ENCODE results near the gene PCNT.

PCNT gene

GRCh38 chr21:46362946-46363345 lies 39.0 kb downstream of the PCNT start:
- no peak for DNase-seq (ENCODE audit: low read depth in 1 of 2, low spot score in 1 of 2)
- no peak for TF ChIP-seq POLR2AphosphoS5 (IDR thresholded peaks at IDR 0.05; ENCODE audit: low read depth)
- TF ChIP-seq SPI1 (IDR thresholded peaks at IDR 0.05; ENCODE audit: borderline replicate concordance, low read depth): no peak
- TF ChIP-seq GABPA (IDR thresholded peaks at IDR 0.05; ENCODE audit: low read depth): no peak
- no peak for TF ChIP-seq CTCF (IDR thresholded peaks at IDR 0.05; ENCODE audit: insufficient read depth, low read length)
- TF ChIP-seq REST (IDR thresholded peaks at IDR 0.05; ENCODE audit: insufficient replicate concordance, low read depth): no peak
- Histone ChIP-seq H3K27ac (replicated peaks) (no peak overlapping the region), H3K27me3 (ENCODE audit: insufficient read depth, poor library complexity, severe bottlenecking) (no peaks in the 10 kb centered on the region), H3K4me3 (replicated peaks; ENCODE audit: insufficient read depth, low read length) (no peak overlapping the region)

- DNase-seq (ENCODE audit: low read depth in 1 of 2, low spot score in 1 of 2): no peak
- no peaks in the 10 kb centered on the region for H3K27me3 ChIP-seq (ENCODE audit: insufficient read depth, poor library complexity, severe bottlenecking)
- no peak overlapping the region for H3K4me3 ChIP-seq (replicated peaks; ENCODE audit: insufficient read depth, low read length)
- TF ChIP-seq REST (IDR thresholded peaks at IDR 0.05; ENCODE audit: insufficient replicate concordance, low read depth) (no peak), SPI1 (IDR thresholded peaks at IDR 0.05; ENCODE audit: borderline replicate concordance, low read depth) (no peak), POLR2AphosphoS5 (IDR thresholded peaks at IDR 0.05; ENCODE audit: low read depth) (no peak), GABPA (IDR thresholded peaks at IDR 0.05; ENCODE audit: low read depth) (no peak), CTCF (IDR thresholded peaks at IDR 0.05; ENCODE audit: insufficient read depth, low read length) (no peak)
- no peak overlapping the region for H3K27ac ChIP-seq (replicated peaks)
Measured at GRCh38 chr21:46363698-46364097, 39.7 kb downstream of the PCNT start.

- no peak overlapping the region for H3K27ac ChIP-seq (replicated peaks)
- no peak for TF ChIP-seq GABPA (IDR thresholded peaks at IDR 0.05; ENCODE audit: low read depth)
- no peak for TF ChIP-seq SPI1 (IDR thresholded peaks at IDR 0.05; ENCODE audit: borderline replicate concordance, low read depth)
- TF ChIP-seq POLR2AphosphoS5 (IDR thresholded peaks at IDR 0.05; ENCODE audit: low read depth): no peak
- H3K4me3 ChIP-seq (replicated peaks; ENCODE audit: insufficient read depth, low read length): no peak overlapping the region
- no peaks in the 10 kb centered on the region for H3K27me3 ChIP-seq (ENCODE audit: insufficient read depth, poor library complexity, severe bottlenecking)
- no peak for DNase-seq (ENCODE audit: low read depth in 1 of 2, low spot score in 1 of 2)
Measured at GRCh38 chr21:46366091-46366490, 42.1 kb downstream of the PCNT start.

- Histone ChIP-seq H3K27me3 (ENCODE audit: insufficient read depth, poor library complexity, severe bottlenecking) (no peaks in the 10 kb centered on the region), H3K27ac (replicated peaks) (no peak overlapping the region), H3K4me3 (replicated peaks; ENCODE audit: insufficient read depth, low read length) (no peak overlapping the region)
- no peak for DNase-seq (ENCODE audit: low read depth in 1 of 2, low spot score in 1 of 2)
- no peak for TF ChIP-seq REST (IDR thresholded peaks at IDR 0.05; ENCODE audit: insufficient replicate concordance, low read depth)
- no peak for TF ChIP-seq CTCF (IDR thresholded peaks at IDR 0.05; ENCODE audit: insufficient read depth, low read length)
- TF ChIP-seq GABPA (IDR thresholded peaks at IDR 0.05; ENCODE audit: low read depth): no peak
- no peak for TF ChIP-seq POLR2AphosphoS5 (IDR thresholded peaks at IDR 0.05; ENCODE audit: low read depth)
Measured at GRCh38 chr21:46366561-46366960, 42.6 kb downstream of the PCNT start.
